C4-2B (cell line): ENCODE data around the gene STARD10.

Experiments used
- CTCF ChIP-seq: fragments of 450-650 bp; conservative IDR thresholded peaks from 2 replicates; pipeline ENCODE4 v1.5.1; 2017; ENCODE audit warnings: mild to moderate bottlenecking
- ZFX ChIP-seq: fragments of 450-650 bp; IDR thresholded peaks from 2 replicates; pipeline ENCODE4 v1.6.1; 2017

DNA sequence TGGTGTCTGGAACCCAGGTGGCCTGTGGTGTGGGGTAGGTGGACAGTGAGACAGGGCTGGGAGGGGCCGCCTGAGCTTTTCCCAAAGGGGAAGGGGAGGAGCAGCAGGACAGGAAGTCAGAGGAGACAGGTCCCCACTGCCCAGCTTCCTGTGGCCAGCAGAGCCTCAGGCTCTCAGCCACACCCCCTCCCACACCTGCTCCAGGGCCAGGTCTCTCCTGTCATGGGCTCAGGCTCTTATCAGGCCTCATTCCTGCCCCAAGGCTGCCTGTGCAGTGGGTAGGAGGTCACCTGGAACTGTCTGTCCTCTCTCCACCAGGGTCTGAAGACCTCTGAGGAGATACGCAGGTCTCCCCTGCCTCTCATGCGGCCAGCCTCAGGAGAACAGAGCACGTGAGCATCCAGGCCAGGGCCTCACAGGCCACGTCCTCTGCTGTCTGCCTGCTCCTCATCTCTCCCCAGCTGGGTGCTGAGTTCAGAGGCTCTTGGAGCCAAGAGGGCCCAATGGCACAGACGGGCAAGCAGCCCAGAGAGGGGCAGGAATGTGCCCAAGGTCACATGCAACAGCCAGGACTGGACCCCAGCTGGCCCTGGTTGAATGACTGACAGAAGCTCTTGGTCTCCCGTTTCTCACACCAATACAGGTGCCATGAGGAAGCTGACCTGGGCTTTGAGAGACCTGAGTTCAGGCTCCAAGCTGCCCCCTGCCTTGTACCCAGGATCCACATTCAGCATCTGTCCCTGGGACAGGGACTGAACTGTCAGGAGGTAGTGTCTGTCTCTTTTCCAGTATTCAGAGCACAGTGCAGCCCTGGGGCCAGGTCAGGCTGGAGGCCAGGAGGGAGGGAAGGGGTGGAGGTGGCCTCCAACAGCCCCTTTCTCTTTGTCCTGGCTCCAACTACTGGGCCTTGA is 16.7 kb downstream of the STARD10 start:
- no peak for TF ChIP-seq CTCF
- no peak for TF ChIP-seq ZFX
